ENCODE results near the gene ASB18. TPM values are rescaled to one million over a fixed set of nuclear protein-coding genes. Genes with fewer than 3 reads are reported as not detected.

The ASB18 gene
- total RNA-seq, 1 donor: not detected

GRCh38 chr2:236171181-236171679 lies 93.0 kb downstream of the ASB18 start:
- Histone ChIP-seq H3K4me3 (ENCODE audit: low read length) (no peak overlapping the region), H3K27me3 (ENCODE audit: insufficient read depth, low read length) (peaks cover 84% of the 10 kb centered on the region), H3K4me1 (ENCODE audit: insufficient read depth, low read length) (no peaks in the 10 kb centered on the region), H3K9me3 (ENCODE audit: low read depth, low read length) (no peaks in the 10 kb centered on the region)

GRCh38 chr2:236170590-236171165 lies 93.5 kb downstream of the ASB18 start:
- peaks cover 85% of the 10 kb centered on the region for H3K27me3 ChIP-seq (ENCODE audit: insufficient read depth, low read length)
- H3K4me1 ChIP-seq (ENCODE audit: insufficient read depth, low read length): no peaks in the 10 kb centered on the region
- no peak overlapping the region for H3K4me3 ChIP-seq (ENCODE audit: low read length)
- no peaks in the 10 kb centered on the region for H3K9me3 ChIP-seq (ENCODE audit: low read depth, low read length)

- no peak overlapping the region for H3K4me3 ChIP-seq (ENCODE audit: low read length)
- no peaks in the 10 kb centered on the region for H3K4me1 ChIP-seq (ENCODE audit: insufficient read depth, low read length)
- no peaks in the 10 kb centered on the region for H3K9me3 ChIP-seq (ENCODE audit: low read depth, low read length)
- peaks cover 85% of the 10 kb centered on the region for H3K27me3 ChIP-seq (ENCODE audit: insufficient read depth, low read length)
Observed at GRCh38 chr2:236169741-236170589, 94.2 kb downstream of the ASB18 start.

- Histone ChIP-seq H3K9me3 (ENCODE audit: low read depth, low read length) (no peaks in the 10 kb centered on the region), H3K4me3 (ENCODE audit: low read length) (no peak overlapping the region), H3K4me1 (ENCODE audit: insufficient read depth, low read length) (no peaks in the 10 kb centered on the region), H3K27me3 (ENCODE audit: insufficient read depth, low read length) (peaks cover 84% of the 10 kb centered on the region)
Observed at GRCh38 chr2:236169151-236169721, 95.0 kb downstream of the ASB18 start.

- no peaks in the 10 kb centered on the region for H3K4me1 ChIP-seq (ENCODE audit: insufficient read depth, low read length)
- no peak within 1 kb of the TSS for H3K4me3 ChIP-seq (ENCODE audit: low read length)
- H3K9me3 ChIP-seq (ENCODE audit: low read depth, low read length): no peaks in the 10 kb centered on the region
- H3K27me3 ChIP-seq (ENCODE audit: insufficient read depth, low read length): peaks cover 82% of the 10 kb centered on the region
Observed at GRCh38 chr2:236168110-236169080, 95.8 kb downstream of the ASB18 start, which contains the start of gene GBX2. TSS of gene GBX2 (minus strand) at chr2:236168386. CDS start at chr2:236167971, 415 bp downstream.

- no peaks in the 10 kb centered on the region for H3K9me3 ChIP-seq (ENCODE audit: low read depth, low read length)
- peaks cover 84% of the 10 kb centered on the region for H3K27me3 ChIP-seq (ENCODE audit: insufficient read depth, low read length)
- H3K4me1 ChIP-seq (ENCODE audit: insufficient read depth, low read length): no peaks in the 10 kb centered on the region
- no peak overlapping the region for H3K4me3 ChIP-seq (ENCODE audit: low read length)
Observed at GRCh38 chr2:236167297-236168109, 96.7 kb downstream of the ASB18 start.

GRCh38 chr2:236166796-236167296 lies 97.4 kb downstream of the ASB18 start:
- Histone ChIP-seq H3K4me1 (ENCODE audit: insufficient read depth, low read length) (no peaks in the 10 kb centered on the region), H3K9me3 (ENCODE audit: low read depth, low read length) (no peaks in the 10 kb centered on the region), H3K27me3 (ENCODE audit: insufficient read depth, low read length) (peaks cover 83% of the 10 kb centered on the region), H3K4me3 (ENCODE audit: low read length) (no peak overlapping the region)

GRCh38 chr2:236165842-236166795 lies 98.1 kb downstream of the ASB18 start:
- Histone ChIP-seq H3K27me3 (ENCODE audit: insufficient read depth, low read length) (peaks cover 82% of the 10 kb centered on the region), H3K4me1 (ENCODE audit: insufficient read depth, low read length) (no peaks in the 10 kb centered on the region), H3K9me3 (ENCODE audit: low read depth, low read length) (no peaks in the 10 kb centered on the region), H3K4me3 (ENCODE audit: low read length) (no peak overlapping the region)

- peaks cover 77% of the 10 kb centered on the region for H3K27me3 ChIP-seq (ENCODE audit: insufficient read depth, low read length)
- no peak overlapping the region for H3K4me3 ChIP-seq (ENCODE audit: low read length)
- H3K4me1 ChIP-seq (ENCODE audit: insufficient read depth, low read length): no peaks in the 10 kb centered on the region
- H3K9me3 ChIP-seq (ENCODE audit: low read depth, low read length): no peaks in the 10 kb centered on the region
Observed at GRCh38 chr2:236164925-236165841, 99.0 kb downstream of the ASB18 start.

- Histone ChIP-seq H3K4me1 (ENCODE audit: insufficient read depth, low read length) (no peaks in the 10 kb centered on the region), H3K9me3 (ENCODE audit: low read depth, low read length) (no peaks in the 10 kb centered on the region), H3K27me3 (ENCODE audit: insufficient read depth, low read length) (peaks cover 69% of the 10 kb centered on the region), H3K4me3 (ENCODE audit: low read length) (no peak overlapping the region)
Observed at GRCh38 chr2:236164201-236164924, 99.8 kb downstream of the ASB18 start.

GRCh38 chr2:236163471-236164200 lies 100.6 kb downstream of the ASB18 start:
- H3K4me1 ChIP-seq (ENCODE audit: insufficient read depth, low read length): no peaks in the 10 kb centered on the region
- H3K4me3 ChIP-seq (ENCODE audit: low read length): no peak overlapping the region
- no peaks in the 10 kb centered on the region for H3K9me3 ChIP-seq (ENCODE audit: low read depth, low read length)
- peaks cover 67% of the 10 kb centered on the region for H3K27me3 ChIP-seq (ENCODE audit: insufficient read depth, low read length)

Measured in mononuclear cell (primary cell).